Stimulated activated CD4-positive, alpha-beta T cell treated with anti-CD3 and anti-CD28 coated beads, TNF-alpha, amount 100 ng/mL, for 4 hours (primary cell): ENCODE measurements around the gene EMC10.

Experiments
- DNase-seq, 3 experiments: peaks; one replicate each; pipeline ENCODE4 v3.0.0-alpha.2; 2020; ENCODE audit warnings: low read depth in 3 of 3

The EMC10 gene

GRCh38 chr19:50495020-50495531 lies 18.8 kb downstream of the EMC10 start:
- DNase-seq = no peak

GRCh38 chr19:50496189-50497021 lies 20.1 kb downstream of the EMC10 start:
- no peak for DNase-seq

GRCh38 chr19:50497022-50497405 lies 20.7 kb downstream of the EMC10 start:
- DNase-seq = no peak

GRCh38 chr19:50498219-50499056 lies 22.1 kb downstream of the EMC10 start:
- no peak for DNase-seq

GRCh38 chr19:50500060-50500752 lies 23.9 kb downstream of the EMC10 start:
- no peak for DNase-seq

- DNase-seq = no peak
Measured at GRCh38 chr19:50500753-50501151, 24.4 kb downstream of the EMC10 start.

- no peak for DNase-seq
Measured at GRCh38 chr19:50501186-50501567, 24.9 kb downstream of the EMC10 start.

- no peak for DNase-seq
Measured at GRCh38 chr19:50501568-50502475, 25.5 kb downstream of the EMC10 start.

- DNase-seq = no peak
Measured at GRCh38 chr19:50505856-50506611, 29.7 kb downstream of the EMC10 start.

GRCh38 chr19:50506700-50507099 lies 30.4 kb downstream of the EMC10 start:
- no peak for DNase-seq

GRCh38 chr19:50507376-50507775 lies 31.1 kb downstream of the EMC10 start:
- no peak for DNase-seq

GRCh38 chr19:50508843-50509190 lies 32.5 kb downstream of the EMC10 start:
- no peak for DNase-seq

- DNase-seq = no peak
Measured at GRCh38 chr19:50509366-50509765, 33.1 kb downstream of the EMC10 start.

GRCh38 chr19:50510121-50510670 lies 33.9 kb downstream of the EMC10 start:
- DNase-seq = no peak

- no peak for DNase-seq
Measured at GRCh38 chr19:50510700-50511068, 34.4 kb downstream of the EMC10 start.

- peak; percentile 93 to 96 (median 95) for DNase-seq
Measured at GRCh38 chr19:50511069-50511822, 34.9 kb downstream of the EMC10 start, which contains the start of gene JOSD2. Gene JOSD2 (minus strand): TSS chr19:50511191. CDS start chr19:50510431, 760 bp downstream.

- no peak for DNase-seq
Measured at GRCh38 chr19:50512112-50512998, 36.0 kb downstream of the EMC10 start.
